HepG2 (cell line): ENCODE measurements around the gene GTF3A. TPM values are rescaled to one million over a fixed set of nuclear protein-coding genes. Genes with fewer than 3 reads are reported as not detected.

Source experiments
- AGO1 ChIP-seq: fragments of 200-400 bp; formaldehyde crosslinking; IDR thresholded peaks from 2 replicates; pipeline ENCODE4 v1.6.1; 2017; ENCODE audit warnings: mild to moderate bottlenecking, low read depth, low read length, moderate library complexity; ENCODE audit not compliant: poor library complexity, severe bottlenecking
- AGO2 ChIP-seq: fragments of 200-400 bp; formaldehyde crosslinking; optimal IDR thresholded peaks from 2 replicates; pipeline ENCODE3; 2017; ENCODE audit warnings: mild to moderate bottlenecking, low read depth, low read length, moderate library complexity
- BHLHE40 ChIP-seq: IDR thresholded peaks from 2 replicates; pipeline ENCODE4 v1.6.1; 2011; ENCODE audit warnings: low read length, improper control_type of control experiment
- CBX2 ChIP-seq, 2 experiments: fragments of 200-600 bp in 1 of 2; sonication (generic); formaldehyde crosslinking in 1 of 2; IDR thresholded peaks; 2 replicates each; pipeline versions ENCODE4 v1.7.0 to v1.8.1; 2018 to 2022; ENCODE audit warnings: low read depth in 2 of 2, low read length in 1 of 2, mild to moderate bottlenecking in 1 of 2, missing genetic modification reagents in 1 of 2
- DNMT3B ChIP-seq: conservative IDR thresholded peaks from 2 replicates; pipeline ENCODE4 v1.6.1; 2016; ENCODE audit warnings: missing biosample characterization, control low read depth
- ELF1 ChIP-seq: sonication (generic); formaldehyde crosslinking; IDR thresholded peaks from 2 replicates; pipeline ENCODE4 v1.4.0; 2020; ENCODE audit warnings: missing genetic modification reagents
- MIER2 ChIP-seq: IDR thresholded peaks from 2 replicates; pipeline ENCODE4 v1.6.1; 2016; ENCODE audit warnings: missing biosample characterization, missing genetic modification reagents
- NAIF1 ChIP-seq: sonication (generic); formaldehyde crosslinking; IDR thresholded peaks from 2 replicates; pipeline ENCODE4 v1.5.0; 2020; ENCODE audit warnings: mild to moderate bottlenecking, missing genetic modification reagents, borderline replicate concordance
- NFKB2 ChIP-seq: sonication (generic); formaldehyde crosslinking; IDR thresholded peaks from 2 replicates; pipeline ENCODE4 v1.4.0; 2020; ENCODE audit warnings: missing genetic modification reagents, borderline replicate concordance
- NR2C2 ChIP-seq: sonication (generic); formaldehyde crosslinking; IDR thresholded peaks from 2 replicates; pipeline ENCODE4 v1.4.0; 2020; ENCODE audit warnings: missing genetic modification reagents, mild to moderate bottlenecking, moderate library complexity, borderline replicate concordance
- POGZ ChIP-seq: sonication (generic); formaldehyde crosslinking; IDR thresholded peaks from 2 replicates; pipeline ENCODE4 v1.4.0; 2020; ENCODE audit warnings: mild to moderate bottlenecking, missing genetic modification reagents
- SMARCC2 ChIP-seq: fragments of 450-650 bp; IDR thresholded peaks from 2 replicates; pipeline ENCODE4 v1.6.1; 2017; ENCODE audit warnings: antibody characterized with exemption, mild to moderate bottlenecking
- ZFP90 ChIP-seq: sonication (generic); formaldehyde crosslinking; IDR thresholded peaks from 2 replicates; pipeline ENCODE4 v1.8.0; 2022; ENCODE audit warnings: missing genetic modification reagents, mild to moderate bottlenecking, inconsistent platforms, borderline replicate concordance
- ZNF501 ChIP-seq: sonication (generic); formaldehyde crosslinking; IDR thresholded peaks from 2 replicates; pipeline ENCODE4 v1.5.1; 2020; ENCODE audit warnings: mild to moderate bottlenecking, moderate library complexity, missing genetic modification reagents
- polyA plus RNA-seq, 8 experiments: library from polyadenylated mRNA; depleted of rRNA in 3 of 8; stranded (reverse) in 7 of 8; unstranded in 1 of 8; fragments of >200 nt; fragmentation: Illumina TruSeq in 4 of 8; extraction: Trizol in 4 of 8; gene quantifications; 2 replicates each; pipeline versions ENCODE4 v1.2.1 to v1.2.3, GENCODE V29; 2011 to 2016; ENCODE audit warnings: low read depth in 4 of 8, missing spikeins in 1 of 8, mixed read lengths in 1 of 8; ENCODE audit not compliant: insufficient read depth in 1 of 8
- total RNA-seq, 5 experiments: library from RNA; depleted of rRNA; stranded (reverse); fragments of >200 nt; fragmentation: Illumina TruSeq; extraction: Trizol; gene quantifications; 2 replicates each; pipeline ENCODE4 v1.2.3, GENCODE V29; 2016; ENCODE audit warnings: low read depth in 1 of 5
- TF ChIP-seq, protein P1 (sequence below): sonication (generic); formaldehyde crosslinking; IDR thresholded peaks from 2 replicates; pipeline ENCODE4 v1.4.0; 2020; ENCODE audit warnings: missing genetic modification reagents, mild to moderate bottlenecking, borderline replicate concordance
- TF ChIP-seq, protein P2 (sequence below): sonication (generic); formaldehyde crosslinking; IDR thresholded peaks from 2 replicates; pipeline ENCODE4 v1.5.0; 2020; ENCODE audit warnings: mild to moderate bottlenecking, missing genetic modification reagents, borderline replicate concordance

The GTF3A gene
- total and polyA plus RNA-seq, 2 of the 13 experiments (the other 11 are each of a cell fraction or from before 2014, with no cell fraction given): 42.1 to 176 TPM

DNA sequence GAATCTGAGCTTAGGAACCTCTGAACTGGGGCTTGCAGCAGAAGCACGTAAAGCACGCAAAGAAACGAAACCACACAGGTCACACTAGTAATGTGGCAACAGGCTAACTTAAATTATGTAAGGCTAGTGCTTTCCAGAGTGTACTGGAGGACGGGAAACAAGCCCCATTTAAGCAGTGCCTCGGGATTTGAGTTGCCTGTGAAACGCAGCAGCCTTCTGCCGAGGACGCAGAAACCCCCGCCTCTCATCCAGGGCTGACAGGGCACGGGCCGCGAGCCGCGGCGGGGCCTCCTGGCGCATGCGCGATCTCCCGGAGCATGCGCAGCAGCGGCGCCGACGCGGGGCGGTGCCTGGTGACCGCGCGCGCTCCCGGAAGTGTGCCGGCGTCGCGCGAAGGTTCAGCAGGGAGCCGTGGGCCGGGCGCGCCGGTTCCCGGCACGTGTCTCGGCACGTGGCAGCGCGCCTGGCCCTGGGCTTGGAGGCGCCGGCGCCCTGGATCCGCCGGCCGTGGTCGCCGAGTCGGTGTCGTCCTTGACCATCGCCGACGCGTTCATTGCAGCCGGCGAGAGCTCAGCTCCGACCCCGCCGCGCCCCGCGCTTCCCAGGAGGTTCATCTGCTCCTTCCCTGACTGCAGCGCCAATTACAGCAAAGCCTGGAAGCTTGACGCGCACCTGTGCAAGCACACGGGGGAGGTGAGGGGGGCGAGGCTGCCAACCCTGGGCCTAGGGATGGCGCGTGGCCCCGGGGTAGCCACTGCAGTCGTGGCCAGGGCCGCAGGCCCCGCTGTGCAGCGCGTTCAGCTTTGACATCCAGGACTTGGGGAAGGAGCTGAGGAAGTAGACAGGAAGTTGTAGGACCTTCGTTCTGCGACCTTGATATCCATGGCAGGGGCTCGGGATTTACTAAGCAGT lies at the start of gene GTF3A (continued):
- TF ChIP-seq, protein P1, sequence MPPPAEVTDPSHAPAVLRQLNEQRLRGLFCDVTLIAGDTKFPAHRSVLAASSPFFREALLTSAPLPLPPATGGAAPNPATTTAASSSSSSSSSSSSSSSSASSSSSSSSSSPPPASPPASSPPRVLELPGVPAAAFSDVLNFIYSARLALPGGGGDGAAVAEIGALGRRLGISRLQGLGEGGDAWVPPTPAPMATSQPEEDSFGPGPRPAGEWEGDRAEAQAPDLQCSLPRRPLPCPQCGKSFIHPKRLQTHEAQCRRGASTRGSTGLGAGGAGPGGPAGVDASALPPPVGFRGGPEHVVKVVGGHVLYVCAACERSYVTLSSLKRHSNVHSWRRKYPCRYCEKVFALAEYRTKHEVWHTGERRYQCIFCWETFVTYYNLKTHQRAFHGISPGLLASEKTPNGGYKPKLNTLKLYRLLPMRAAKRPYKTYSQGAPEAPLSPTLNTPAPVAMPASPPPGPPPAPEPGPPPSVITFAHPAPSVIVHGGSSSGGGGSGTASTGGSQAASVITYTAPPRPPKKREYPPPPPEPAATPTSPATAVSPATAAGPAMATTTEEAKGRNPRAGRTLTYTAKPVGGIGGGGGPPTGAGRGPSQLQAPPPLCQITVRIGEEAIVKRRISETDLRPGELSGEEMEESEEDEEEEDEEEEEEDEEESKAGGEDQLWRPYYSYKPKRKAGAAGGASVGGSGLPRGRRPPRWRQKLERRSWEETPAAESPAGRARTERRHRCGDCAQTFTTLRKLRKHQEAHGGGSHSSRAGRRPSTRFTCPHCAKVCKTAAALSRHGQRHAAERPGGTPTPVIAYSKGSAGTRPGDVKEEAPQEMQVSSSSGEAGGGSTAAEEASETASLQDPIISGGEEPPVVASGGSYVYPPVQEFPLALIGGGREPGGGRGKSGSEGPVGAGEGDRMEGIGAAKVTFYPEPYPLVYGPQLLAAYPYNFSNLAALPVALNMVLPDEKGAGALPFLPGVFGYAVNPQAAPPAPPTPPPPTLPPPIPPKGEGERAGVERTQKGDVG (CRISPR knock-in tag): 0 out of 2 replicates have a peak, but pooled peaks have one; percentile 3
- TF ChIP-seq ZNF501 (CRISPR knock-in tag): peak; percentile 63; the same call in 1 of the 2 replicates
- peak; percentile 94 for TF ChIP-seq BHLHE40
- no peak for TF ChIP-seq DNMT3B (CRISPR knock-in tag)
- peak; percentile 71; the same call in 1 of the 2 replicates for TF ChIP-seq NAIF1 (CRISPR knock-in tag)
- TF ChIP-seq, protein P2, sequence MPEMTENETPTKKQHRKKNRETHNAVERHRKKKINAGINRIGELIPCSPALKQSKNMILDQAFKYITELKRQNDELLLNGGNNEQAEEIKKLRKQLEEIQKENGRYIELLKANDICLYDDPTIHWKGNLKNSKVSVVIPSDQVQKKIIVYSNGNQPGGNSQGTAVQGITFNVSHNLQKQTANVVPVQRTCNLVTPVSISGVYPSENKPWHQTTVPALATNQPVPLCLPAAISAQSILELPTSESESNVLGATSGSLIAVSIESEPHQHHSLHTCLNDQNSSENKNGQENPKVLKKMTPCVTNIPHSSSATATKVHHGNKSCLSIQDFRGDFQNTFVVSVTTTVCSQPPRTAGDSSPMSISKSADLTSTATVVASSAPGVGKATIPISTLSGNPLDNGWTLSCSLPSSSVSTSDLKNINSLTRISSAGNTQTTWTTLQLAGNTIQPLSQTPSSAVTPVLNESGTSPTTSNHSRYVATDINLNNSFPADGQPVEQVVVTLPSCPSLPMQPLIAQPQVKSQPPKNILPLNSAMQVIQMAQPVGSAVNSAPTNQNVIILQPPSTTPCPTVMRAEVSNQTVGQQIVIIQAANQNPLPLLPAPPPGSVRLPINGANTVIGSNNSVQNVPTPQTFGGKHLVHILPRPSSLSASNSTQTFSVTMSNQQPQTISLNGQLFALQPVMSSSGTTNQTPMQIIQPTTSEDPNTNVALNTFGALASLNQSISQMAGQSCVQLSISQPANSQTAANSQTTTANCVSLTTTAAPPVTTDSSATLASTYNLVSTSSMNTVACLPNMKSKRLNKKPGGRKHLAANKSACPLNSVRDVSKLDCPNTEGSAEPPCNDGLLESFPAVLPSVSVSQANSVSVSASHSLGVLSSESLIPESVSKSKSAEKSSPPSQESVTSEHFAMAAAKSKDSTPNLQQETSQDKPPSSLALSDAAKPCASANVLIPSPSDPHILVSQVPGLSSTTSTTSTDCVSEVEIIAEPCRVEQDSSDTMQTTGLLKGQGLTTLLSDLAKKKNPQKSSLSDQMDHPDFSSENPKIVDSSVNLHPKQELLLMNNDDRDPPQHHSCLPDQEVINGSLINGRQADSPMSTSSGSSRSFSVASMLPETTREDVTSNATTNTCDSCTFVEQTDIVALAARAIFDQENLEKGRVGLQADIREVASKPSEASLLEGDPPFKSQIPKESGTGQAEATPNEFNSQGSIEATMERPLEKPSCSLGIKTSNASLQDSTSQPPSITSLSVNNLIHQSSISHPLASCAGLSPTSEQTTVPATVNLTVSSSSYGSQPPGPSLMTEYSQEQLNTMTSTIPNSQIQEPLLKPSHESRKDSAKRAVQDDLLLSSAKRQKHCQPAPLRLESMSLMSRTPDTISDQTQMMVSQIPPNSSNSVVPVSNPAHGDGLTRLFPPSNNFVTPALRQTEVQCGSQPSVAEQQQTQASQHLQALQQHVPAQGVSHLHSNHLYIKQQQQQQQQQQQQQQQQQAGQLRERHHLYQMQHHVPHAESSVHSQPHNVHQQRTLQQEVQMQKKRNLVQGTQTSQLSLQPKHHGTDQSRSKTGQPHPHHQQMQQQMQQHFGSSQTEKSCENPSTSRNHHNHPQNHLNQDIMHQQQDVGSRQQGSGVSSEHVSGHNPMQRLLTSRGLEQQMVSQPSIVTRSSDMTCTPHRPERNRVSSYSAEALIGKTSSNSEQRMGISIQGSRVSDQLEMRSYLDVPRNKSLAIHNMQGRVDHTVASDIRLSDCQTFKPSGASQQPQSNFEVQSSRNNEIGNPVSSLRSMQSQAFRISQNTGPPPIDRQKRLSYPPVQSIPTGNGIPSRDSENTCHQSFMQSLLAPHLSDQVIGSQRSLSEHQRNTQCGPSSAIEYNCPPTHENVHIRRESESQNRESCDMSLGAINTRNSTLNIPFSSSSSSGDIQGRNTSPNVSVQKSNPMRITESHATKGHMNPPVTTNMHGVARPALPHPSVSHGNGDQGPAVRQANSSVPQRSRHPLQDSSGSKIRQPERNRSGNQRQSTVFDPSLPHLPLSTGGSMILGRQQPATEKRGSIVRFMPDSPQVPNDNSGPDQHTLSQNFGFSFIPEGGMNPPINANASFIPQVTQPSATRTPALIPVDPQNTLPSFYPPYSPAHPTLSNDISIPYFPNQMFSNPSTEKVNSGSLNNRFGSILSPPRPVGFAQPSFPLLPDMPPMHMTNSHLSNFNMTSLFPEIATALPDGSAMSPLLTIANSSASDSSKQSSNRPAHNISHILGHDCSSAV (CRISPR knock-in tag): no peak
- TF ChIP-seq SMARCC2: no peak
- TF ChIP-seq NR2C2 (CRISPR knock-in tag): peak; percentile 58; the same call in 1 of the 2 replicates
- TF ChIP-seq ELF1: no peak; the same call in 1 of the 2 replicates
- TF ChIP-seq MIER2 (CRISPR knock-in tag): no peak
- TF ChIP-seq POGZ (CRISPR knock-in tag): peak; percentile 52; the same call in 1 of the 2 replicates
- peak; percentile 65; the same call in 1 of the 2 replicates for TF ChIP-seq ZFP90 (CRISPR knock-in tag)
- peak; percentile 18 for TF ChIP-seq AGO1
- no peak for TF ChIP-seq CBX2 (IDR thresholded peaks at IDR 0.05; ENCODE audit: low read depth, low read length)
- TF ChIP-seq CBX2 (CRISPR knock-in tag; IDR thresholded peaks at IDR 0.05; ENCODE audit: low read depth): peak; percentile 93; the same call in 1 of the 2 replicates
- no peak for TF ChIP-seq AGO2
- TF ChIP-seq NFKB2 (CRISPR knock-in tag): peak; percentile 75; the same call in 1 of the 2 replicates
